PC-3 (cell line): Measurements from ENCODE around the gene FBXL16.

ENCODE experiments used
- CTCF ChIP-seq: fragments of 300-600 bp; sonication (generic); conservative IDR thresholded peaks from 2 replicates; pipeline ENCODE4 v1.5.1; 2017; ENCODE audit warnings: antibody characterized with exemption, low read depth, mild to moderate bottlenecking, low read length
- EZH2 ChIP-seq: fragments of 300-600 bp; sonication (generic); IDR thresholded peaks from one replicate; pipeline ENCODE4 v1.6.1; 2017; ENCODE audit warnings: antibody characterized with exemption, mild to moderate bottlenecking, low read length; ENCODE audit not compliant: unreplicated experiment
- EZH2phosphoT487 ChIP-seq: fragments of 300-600 bp; sonication (generic); IDR thresholded peaks from 2 replicates; pipeline ENCODE4 v1.6.1; 2018; ENCODE audit warnings: mild to moderate bottlenecking, antibody characterized with exemption, low read length, borderline replicate concordance

- TF ChIP-seq CTCF = no peak
- TF ChIP-seq EZH2phosphoT487 = no peak
- no peak for TF ChIP-seq EZH2
Measured at GRCh38 chr16:679814-680624, 25.6 kb downstream of the FBXL16 start, which contains the start of gene STUB1.
